Pancreas (tissue), 10 donors: Measurements from ENCODE around the gene CMTM7. TPM values are rescaled to one million over a fixed set of nuclear protein-coding genes. Genes with fewer than 3 reads are reported as not detected.

Experiments used
- ATAC-seq, 4 donors: fragments of 200-7000 bp; cut with Tn5 transposase; one replicate each; pipeline versions ENCODE4 v1.8.0 to v1.9.1; 2020; ENCODE audit warnings: mild to moderate bottlenecking in 4 of 4, moderate library complexity in 4 of 4
- DNase-seq, 6 donors: peaks; one replicate each; pipeline ENCODE4 v3.0.0-alpha.2; 2020
- FAIRE-seq: peaks from 2 replicates; lab custom pipeline; 2012; peaks lifted over from hg19 to GRCh38; lab: Jason Lieb, UNC
- H3K27ac ChIP-seq, 4 donors: fragments of 200-600 bp; sonication (generic); 1 replicate in 3 of 4; 2 replicates in 1 of 4; pipeline versions ENCODE4 v1.5.0 to v1.8.0; 2020
- H3K27me3 ChIP-seq, 4 donors: fragments of 200-600 bp; one replicate each; pipeline ENCODE4 v1.8.0; 2021
- H3K36me3 ChIP-seq, 3 donors: fragments of 200-600 bp; sonication (generic) in 1 of 3; one replicate each; pipeline versions ENCODE4 v1.5.0 to v1.8.0; 2020 to 2021
- H3K4me1 ChIP-seq, 3 donors: fragments of 200-600 bp; one replicate each; pipeline ENCODE4 v1.8.0; 2021
- H3K4me3 ChIP-seq, 4 donors: fragments of 200-600 bp; sonication (generic) in 2 of 4; one replicate each; pipeline versions ENCODE4 v1.5.0 to v1.8.0; 2020 to 2021
- H3K9me3 ChIP-seq, 4 donors: fragments of 200-600 bp; one replicate each; pipeline ENCODE4 v1.8.0; 2021
- CTCF ChIP-seq, 4 donors: fragments of 200-600 bp; sonication (generic) in 3 of 4; IDR thresholded peaks; one replicate each; pipeline versions ENCODE4 v1.5.0 to v1.8.0; 2021; ENCODE audit warnings: antibody characterized with exemption in 4 of 4
- WGBS, 2 donors: extraction: QIAGEN DNeasy Blood & Tissue Kit; methylation state at CpG; one replicate each; pipeline ENCODE4 v1.1.7; 2013; 5-methylcytosine and 5-hydroxymethylcytosine counted together
- intact Hi-C, 3 donors: fragments of 100-400 bp; cut with DNase I; formaldehyde crosslinking; loops; one replicate each; pipeline versions ENCODE4 v1.11.1 to v1.14.2; 2022
- polyA plus RNA-seq, 2 donors: library from polyadenylated mRNA; stranded (reverse); fragments of 200-250 nt; gene quantifications; one replicate each; pipeline ENCODE4 v1.2.3, GENCODE V29; 2013
- total RNA-seq, 6 donors: library from RNA; stranded (reverse); fragmentation: NEBNext Ultra II Directional in 4 of 6; extraction: Animal tissue kit (Norgen Biotek cat#: 25700) in 4 of 6; gene quantifications; one replicate each; pipeline versions ENCODE4 v1.2.1 to v1.2.4, GENCODE V29; 2021 to 2023
- donor health status: healthy with polysubstance abuse.
- donor health status: DM: no; HTN: no; CAD: no; lungs with moderate emphysema.
- donor health status: DM: no; HTN: no; CAD: no.
- donor health status: control.
- donor health status: control.
- donor health status: Bipolar disorder and iron deficiency.
- donor health status: DM: yes; HTN: yes; CAD: no.
- donor health status: DM: no; HTN: no; CAD: no.
- donor health status: DM: no; HTN: no; CAD: no.
- donor health status: DM: yes; HTN: yes; CAD: no.

Gene CMTM7
- total and polyA plus RNA-seq, 8 donors: 6.1 to 23.8 (median 12.0) TPM

GRCh38 chr3:32502118-32502945, 110.7 kb downstream of the CMTM7 start, which contains the start of gene CMTM6:
TSS of gene CMTM6 (minus strand) at chr3:32502852. CDS start at chr3:32502745, 107 bp downstream.
- Histone ChIP-seq H3K27ac (peak within 1 kb of the TSS; percentile 85 to 97 (median 96)), H3K27me3 (no peaks in the 10 kb centered on the region), H3K4me3 (peak within 1 kb of the TSS; percentile 62 to 95 (median 82)), H3K9me3 (no peaks in the 10 kb centered on the region), H3K4me1 (peaks cover 0 to 5% (median 0%) of the 10 kb centered on the region in 3 donors), H3K36me3 (no peaks in the 10 kb centered on the region)
- WGBS, 2 donors: 0 to 1% methylated on average over 49 to 61 of the region's 61 CpGs
- TF ChIP-seq CTCF (IDR thresholded peaks at IDR 0.05): no peak
- DNase-seq (peak; percentile 75 to 90 (median 84)), FAIRE-seq (no peak), ATAC-seq (peak; percentile 94 to 98 (median 96))
- intact Hi-C loops: no loop called here

- 0 to 1% methylated on average over 6 of the region's 6 CpGs for WGBS, 2 donors
Observed at GRCh38 chr3:32502946-32503286, 111.3 kb downstream of the CMTM7 start.

More at GRCh38 chr3:32502946-32503286, 111.3 kb downstream of the CMTM7 start:
- H3K27ac ChIP-seq: peak overlapping the region; percentile 85 to 97 (median 96)
- H3K36me3 ChIP-seq: no peaks in the 10 kb centered on the region
- ATAC-seq: no peak
- H3K27me3 ChIP-seq: no peaks in the 10 kb centered on the region
- FAIRE-seq: no peak
- H3K4me1 ChIP-seq: peaks cover 0 to 5% (median 0%) of the 10 kb centered on the region in 3 donors
- H3K4me3 ChIP-seq: peak overlapping the region; percentile 62 to 95 (median 82)
- DNase-seq: no peak
- intact Hi-C loops: no loop called here
- no peaks in the 10 kb centered on the region for H3K9me3 ChIP-seq
- TF ChIP-seq CTCF (IDR thresholded peaks at IDR 0.05): no peak

Other genes with a start within 250 kb of the CMTM7 start
- 10 to 100 TPM; 12.6 to 17.9 (median 16.7) TPM for gene CMTM8, start 153.2 kb upstream of the CMTM7 start, total RNA-seq
- gene CMTM8, start 153.2 kb upstream of the CMTM7 start, polyA plus RNA-seq: 10 to 100 TPM; 11.0 to 23.7 TPM
- 10 to 100 TPM in 4 of 6 donors, 1 to 10 TPM in 2; 8.4 to 34.0 (median 13.7) TPM for gene CMTM6, start 111.0 kb downstream of the CMTM7 start, total RNA-seq
- 10 to 100 TPM; 10.3 to 18.5 TPM for gene CMTM6, start 111.0 kb downstream of the CMTM7 start, polyA plus RNA-seq
- 10 to 100 TPM in 5 of 6 donors, 1 to 10 TPM in 1; 9.9 to 13.8 (median 10.5) TPM for gene DYNC1LI1, start 179.0 kb downstream of the CMTM7 start, total RNA-seq
- 10 to 100 TPM in 1 of 2 donors, 1 to 10 TPM in 1; 6.3 to 15.1 TPM for gene DYNC1LI1, start 179.0 kb downstream of the CMTM7 start, polyA plus RNA-seq